SK-N-SH (cell line): Measurements from ENCODE around the gene ZBTB46. TPM values are rescaled to one million over a fixed set of nuclear protein-coding genes. Genes with fewer than 3 reads are reported as not detected.

Experiments used
- CTCF ChIA-PET: fragments of 300-600, 350-600 bp; formaldehyde crosslinking; extraction: SDS; loops from one replicate; lab custom pipeline; 2021; lab: Yijun Ruan, JAX
- POLR2A ChIA-PET: fragments of 350-600 bp; sonication (Branson Sonifier 250); formaldehyde crosslinking; extraction: SDS; loops from one replicate; lab custom pipeline; 2020; ENCODE audit warnings: antibody characterized with exemption, inconsistent platforms; lab: Yijun Ruan, JAX
- DNase-seq: peaks from one replicate; pipeline ENCODE4 v3.0.0; 2012
- H2AFZ ChIP-seq: fragments of 200-600 bp; sonication (generic); 2 replicates; pipeline ENCODE4 v1.8.1; 2016; ENCODE audit warnings: antibody characterized with exemption, mild to moderate bottlenecking, low read depth
- H3F3A ChIP-seq: fragments of 200-600 bp; sonication (generic); replicated peaks from 2 replicates; pipeline ENCODE3; 2016; ENCODE audit warnings: antibody characterized with exemption, mild to moderate bottlenecking; ENCODE audit not compliant: insufficient read depth
- H3K27ac ChIP-seq, 2 experiments: fragments of 200-500 bp in 1 of 2; fragments of 200-600 bp in 1 of 2; sonication (Bioruptor generic) in 1 of 2; sonication (generic), shearing (Covaris generic) in 1 of 2; 2 replicates each; pipeline versions ENCODE4 v1.5.1 to v1.6.1; 2014 to 2016; ENCODE audit warnings: low read depth in 2 of 2, inconsistent platforms in 1 of 2, low read length in 1 of 2, mild to moderate bottlenecking in 1 of 2, mixed read lengths in 1 of 2
- H3K27me3 ChIP-seq: fragments of 200-600 bp; sonication (generic), shearing (Covaris generic); 2 replicates; pipeline ENCODE4 v1.6.1; 2016; ENCODE audit warnings: mixed run types; ENCODE audit not compliant: insufficient read depth
- H3K36me3 ChIP-seq, 2 experiments: fragments of 200-500 bp in 1 of 2; fragments of 200-600 bp in 1 of 2; sonication (Bioruptor generic) in 1 of 2; sonication (generic) in 1 of 2; replicated peaks in 1 of 2; 2 replicates each; pipeline versions ENCODE3 to v1.5.1; 2014 to 2016; ENCODE audit warnings: low read length in 1 of 2, mild to moderate bottlenecking in 1 of 2; ENCODE audit not compliant: insufficient read depth in 2 of 2, control insufficient read depth in 1 of 2
- H3K4me1 ChIP-seq, 2 experiments: fragments of 200-500 bp in 1 of 2; fragments of 200-600 bp in 1 of 2; sonication (Bioruptor generic) in 1 of 2; sonication (generic), shearing (Covaris generic) in 1 of 2; 2 replicates each; pipeline versions ENCODE4 v1.5.1 to v1.6.1; 2014 to 2016; ENCODE audit warnings: low read depth in 1 of 2, low read length in 1 of 2, mixed run types in 1 of 2; ENCODE audit not compliant: insufficient read depth in 2 of 2, control insufficient read depth in 1 of 2
- H3K4me2 ChIP-seq: fragments of 200-600 bp; sonication (generic), shearing (Covaris generic); 2 replicates; pipeline ENCODE4 v1.6.1; 2017; ENCODE audit warnings: mixed run types
- H3K4me3 ChIP-seq, 2 experiments: fragments of 200-500 bp in 1 of 2; fragments of 200-600 bp in 1 of 2; sonication (Bioruptor generic) in 1 of 2; sonication (generic), shearing (Covaris generic) in 1 of 2; 2 replicates each; pipeline versions ENCODE4 v1.5.1 to v1.8.1; 2014 to 2016; ENCODE audit warnings: low read depth in 2 of 2, inconsistent platforms in 1 of 2, low read length in 1 of 2, mild to moderate bottlenecking in 1 of 2, mixed read lengths in 1 of 2, moderate library complexity in 1 of 2
- H3K79me2 ChIP-seq: fragments of 200-600 bp; sonication (generic); 2 replicates; pipeline ENCODE4 v1.8.1; 2017; ENCODE audit warnings: mild to moderate bottlenecking; ENCODE audit not compliant: insufficient read depth
- H3K9ac ChIP-seq: fragments of 200-600 bp; sonication (generic); 2 replicates; pipeline ENCODE4 v1.6.1; 2017; ENCODE audit warnings: mixed run types
- H3K9me2 ChIP-seq: fragments of 200-600 bp; sonication (generic); 2 replicates; pipeline ENCODE4 v1.6.1; 2017; ENCODE audit warnings: mixed run types
- H3K9me3 ChIP-seq: fragments of 200-600 bp; sonication (generic); 2 replicates; pipeline ENCODE4 v1.6.1; 2017; ENCODE audit warnings: mixed run types, mild to moderate bottlenecking, moderate library complexity
- H4K20me1 ChIP-seq: fragments of 200-600 bp; sonication (generic); 2 replicates; pipeline ENCODE4 v1.6.1; 2017; ENCODE audit warnings: mild to moderate bottlenecking, mixed run types; ENCODE audit not compliant: insufficient read depth
- EP300 ChIP-seq, 2 experiments: IDR thresholded peaks; 2 replicates each; pipeline versions ENCODE4 v1.4.0 to v1.6.1; 2012; ENCODE audit warnings: borderline replicate concordance in 1 of 2, low read depth in 1 of 2, low read length in 1 of 2
- FOXJ3 ChIP-seq: sonication (generic); formaldehyde crosslinking; IDR thresholded peaks from 2 replicates; pipeline ENCODE4 v1.5.1; 2020; ENCODE audit warnings: mild to moderate bottlenecking, missing genetic modification reagents
- FOXM1 ChIP-seq: IDR thresholded peaks from 2 replicates; pipeline ENCODE4 v1.4.0; 2012; ENCODE audit warnings: low read depth, mild to moderate bottlenecking
- GABPA ChIP-seq: IDR thresholded peaks from 2 replicates; pipeline ENCODE4 v1.4.0; 2012; ENCODE audit warnings: low read depth, mild to moderate bottlenecking
- IRF3 ChIP-seq: fragments of 150-350 bp; IDR thresholded peaks from 2 replicates; pipeline ENCODE4 v1.6.1; 2016; ENCODE audit warnings: mild to moderate bottlenecking, low read depth, low read length
- JUND ChIP-seq: IDR thresholded peaks from 2 replicates; pipeline ENCODE4 v1.4.0; 2012
- MXI1 ChIP-seq: IDR thresholded peaks from 2 replicates; pipeline ENCODE4 v1.6.1; 2012; ENCODE audit warnings: mild to moderate bottlenecking, low read depth, low read length, improper control_type of control experiment
- NRF1 ChIP-seq: IDR thresholded peaks from 2 replicates; pipeline ENCODE4 v1.6.1; 2012; ENCODE audit warnings: low read depth, mild to moderate bottlenecking, low read length
- POLR2AphosphoS5 ChIP-seq: IDR thresholded peaks from 2 replicates; pipeline ENCODE4 v1.6.1; 2012; ENCODE audit warnings: low read depth, low read length
- RCOR1 ChIP-seq: fragments of 150-350 bp; IDR thresholded peaks from 2 replicates; pipeline ENCODE4 v1.6.1; 2017; ENCODE audit warnings: antibody characterized with exemption, low read length
- RXRA ChIP-seq: IDR thresholded peaks from 2 replicates; pipeline ENCODE4 v1.4.0; 2012; ENCODE audit warnings: low read depth, mild to moderate bottlenecking, borderline replicate concordance
- SIN3A ChIP-seq: IDR thresholded peaks from 2 replicates; pipeline ENCODE4 v1.6.1; 2012; ENCODE audit warnings: low read depth, mild to moderate bottlenecking, low read length, moderate library complexity, borderline replicate concordance
- TAF1 ChIP-seq: IDR thresholded peaks from 2 replicates; pipeline ENCODE4 v1.6.1; 2012; ENCODE audit warnings: low read depth, mild to moderate bottlenecking, low read length, moderate library complexity, borderline replicate concordance
- TEAD4 ChIP-seq: IDR thresholded peaks from 2 replicates; pipeline ENCODE4 v1.4.0; 2012; ENCODE audit warnings: mild to moderate bottlenecking, borderline replicate concordance; ENCODE audit not compliant: insufficient read depth
- USF1 ChIP-seq: IDR thresholded peaks from 2 replicates; pipeline ENCODE4 v1.4.0; 2012; ENCODE audit warnings: low read depth, borderline replicate concordance
- YY1 ChIP-seq: IDR thresholded peaks from 2 replicates; pipeline ENCODE4 v1.4.0; 2012; ENCODE audit warnings: low read depth, mild to moderate bottlenecking
- WGBS: methylation state at CpG from one replicate; pipeline ENCODE4 v1.1.6; 2017; ENCODE audit warnings: low lambda C conversion rate; 5-methylcytosine and 5-hydroxymethylcytosine counted together
- polyA plus RNA-seq, 3 experiments: library from polyadenylated mRNA; depleted of rRNA; stranded (reverse); fragments of >200 nt; gene quantifications; 2 replicates each; pipeline ENCODE4 v1.2.3, GENCODE V29; 2012
- TF ChIP-seq, protein P1 (sequence below): IDR thresholded peaks from 2 replicates; pipeline ENCODE4 v1.4.0; 2012; ENCODE audit warnings: low read depth

Gene ZBTB46
- polyA plus RNA-seq, 1 of the 3 experiments (the other 2 are of a cell fraction) = 0.15 TPM

DNA sequence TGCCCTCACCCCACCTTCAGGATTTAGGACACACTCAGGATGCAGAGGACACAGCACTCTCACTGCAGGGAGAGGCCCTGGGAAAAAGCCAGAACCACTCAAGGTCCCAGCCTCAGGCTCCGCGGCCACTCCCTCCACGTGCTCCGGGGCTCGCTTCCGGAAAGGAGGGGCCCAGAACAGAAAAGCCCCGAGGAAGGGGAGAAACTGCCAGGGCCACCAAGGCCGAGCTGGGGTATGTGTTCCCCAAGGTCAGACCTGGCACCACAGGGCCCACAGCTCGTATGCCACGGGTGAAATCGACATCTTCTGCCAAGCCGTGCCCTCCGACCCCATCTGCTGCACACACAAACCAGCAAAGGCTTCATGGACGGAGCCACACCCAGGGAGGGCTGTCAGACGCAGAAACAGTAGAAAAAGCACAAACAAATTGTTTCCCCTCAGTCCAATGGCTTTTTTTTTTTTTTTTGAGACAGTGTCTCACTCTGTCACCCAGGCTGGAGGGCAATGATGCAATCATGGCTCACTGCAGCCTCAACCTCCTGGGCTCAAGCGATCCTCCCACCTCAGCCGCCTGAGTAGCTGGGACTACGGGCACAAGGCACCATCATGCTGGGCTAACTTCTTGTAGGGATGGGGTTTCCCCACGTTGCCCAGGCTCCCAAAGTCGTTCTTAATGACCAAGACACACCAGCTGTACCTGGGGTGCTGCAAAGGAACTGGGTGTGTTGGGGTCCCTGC lies 58.1 kb downstream of the ZBTB46 start:
- Histone ChIP-seq H3K9me2 (no peaks in the 10 kb centered on the region), H4K20me1 (no peaks in the 10 kb centered on the region), H3K27ac (no peak overlapping the region), H3F3A (no peaks in the 10 kb centered on the region), H3K4me1 (peaks cover 0 to 5% of the 10 kb centered on the region in 2 experiments; a peak in 1 of 4 replicates), H3K9me3 (no peaks in the 10 kb centered on the region), H2AFZ (no peak overlapping the region), H3K4me3 (no peak overlapping the region), H3K79me2 (no peaks in the 10 kb centered on the region), H3K9ac (no peak overlapping the region), H3K36me3 (no peaks in the 10 kb centered on the region), H3K27me3 (no peaks in the 10 kb centered on the region), H3K4me2 (no peak overlapping the region)
- no peak for DNase-seq
- 86% methylated on average over 18 of the region's 20 CpGs for WGBS
- CTCF ChIA-PET = interaction anchor here (2.4 to 7.5 kb wide), 4 partner anchors 10 to 92 kb away, joined by 9 to 103 read pairs (median 49); partner anchors contain the start of gene TPD52L2
- TF ChIP-seq IRF3 (no peak), TAF1 (no peak), SIN3A (no peak), RXRA (no peak), EP300 (IDR thresholded peaks at IDR 0.05; ENCODE audit: borderline replicate concordance in 1 of 2, low read depth in 1 of 2, low read length in 1 of 2) (no peak), USF1 (no peak), FOXJ3 (no peak), FOXM1 (no peak), GABPA (no peak), NRF1 (no peak), YY1 (no peak), POLR2AphosphoS5 (no peak)
- TF ChIP-seq, protein P1, sequence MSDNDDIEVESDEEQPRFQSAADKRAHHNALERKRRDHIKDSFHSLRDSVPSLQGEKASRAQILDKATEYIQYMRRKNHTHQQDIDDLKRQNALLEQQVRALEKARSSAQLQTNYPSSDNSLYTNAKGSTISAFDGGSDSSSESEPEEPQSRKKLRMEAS = no peak
- POLR2A ChIA-PET = no interaction called here

DNA sequence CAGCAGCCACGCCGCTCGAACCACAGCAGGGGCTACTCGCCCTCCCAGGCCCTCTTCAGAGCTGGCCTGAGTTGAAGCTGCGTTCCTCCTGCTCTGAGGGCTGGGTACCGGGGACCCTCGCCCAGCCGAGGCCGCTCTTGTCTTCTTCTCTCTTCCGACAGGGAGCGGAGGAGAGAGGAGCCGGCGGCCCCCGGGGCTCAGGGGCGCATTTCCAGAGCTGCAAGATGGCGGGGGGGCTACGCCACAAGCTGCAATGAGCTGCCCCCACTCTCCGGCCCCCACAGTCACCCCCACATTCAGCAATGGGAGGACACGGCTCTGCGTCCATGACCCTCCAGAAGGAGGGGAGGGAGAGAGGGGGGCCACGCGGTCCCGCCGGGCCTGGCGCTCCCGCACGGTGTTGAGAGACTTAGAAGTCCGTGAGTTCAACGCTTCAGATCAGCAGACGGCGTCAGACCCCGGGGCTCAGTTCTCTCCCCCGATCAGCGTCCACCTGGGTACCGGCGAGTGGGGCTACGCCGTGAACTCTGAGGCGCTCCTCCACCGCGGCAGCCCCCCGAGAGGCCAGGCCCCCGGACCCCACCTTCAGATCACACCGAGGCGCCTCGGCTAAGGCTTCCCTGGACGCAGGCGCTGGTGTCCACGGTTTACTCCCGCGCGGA lies 59.9 kb downstream of the ZBTB46 start:
- TF ChIP-seq NRF1 (no peak), IRF3 (no peak), TAF1 (no peak), JUND (no peak), SIN3A (no peak), MXI1 (no peak), EP300 (IDR thresholded peaks at IDR 0.05; ENCODE audit: borderline replicate concordance in 1 of 2, low read depth in 1 of 2, low read length in 1 of 2) (no peak), RCOR1 (no peak), TEAD4 (no peak)
- no peak overlapping the region for H2AFZ ChIP-seq
- H3K9me3 ChIP-seq = no peaks in the 10 kb centered on the region
- WGBS = 87% methylated on average over 31 of the region's 52 CpGs
- H3K79me2 ChIP-seq = no peaks in the 10 kb centered on the region
- H3K9ac ChIP-seq = no peak overlapping the region
- H3K4me2 ChIP-seq = no peak overlapping the region
- H3K27me3 ChIP-seq = no peaks in the 10 kb centered on the region
- no peaks in the 10 kb centered on the region for H3K36me3 ChIP-seq
- H3K4me3 ChIP-seq = no peak overlapping the region
- DNase-seq = no peak
- H4K20me1 ChIP-seq = no peaks in the 10 kb centered on the region
- no peaks in the 10 kb centered on the region for H3F3A ChIP-seq
- H3K27ac ChIP-seq = no peak overlapping the region
- CTCF ChIA-PET = interaction anchor here (7.5 kb wide), 1 partner anchor 14 kb away, joined by 103 read pairs; no protein-coding TSS in a partner anchor
- POLR2A ChIA-PET = no interaction called here
- H3K9me2 ChIP-seq = no peaks in the 10 kb centered on the region
- peaks cover 0 to 5% of the 10 kb centered on the region in 2 experiments; a peak in 1 of 4 replicates for H3K4me1 ChIP-seq
